HepG2 (cell line): ENCODE results near the gene SMIM28. TPM values are rescaled to one million over a fixed set of nuclear protein-coding genes. Genes with fewer than 3 reads are reported as not detected.

Source experiments
- CENPT ChIP-seq: sonication (generic); formaldehyde crosslinking; IDR thresholded peaks from 2 replicates; pipeline ENCODE4 v1.8.0; 2022; ENCODE audit warnings: low read depth, mild to moderate bottlenecking, moderate library complexity, missing genetic modification reagents
- FOXA3 ChIP-seq: IDR thresholded peaks from 2 replicates; pipeline ENCODE4 v1.6.1; 2016; ENCODE audit warnings: missing genetic modification reagents, missing compliant biosample characterization
- ISX ChIP-seq: sonication (generic); formaldehyde crosslinking; conservative IDR thresholded peaks from 2 replicates; pipeline ENCODE4 v1.5.0; 2020; ENCODE audit warnings: missing genetic modification reagents
- TCF7L2 ChIP-seq: IDR thresholded peaks from 2 replicates; pipeline ENCODE4 v1.6.1; 2011; ENCODE audit warnings: mild to moderate bottlenecking, low read depth, low read length, moderate library complexity
- THAP8 ChIP-seq: sonication (generic); formaldehyde crosslinking; IDR thresholded peaks from 2 replicates; pipeline ENCODE4 v1.5.1; 2020; ENCODE audit warnings: missing genetic modification reagents, mild to moderate bottlenecking, borderline replicate concordance
- ZFP36L1 ChIP-seq: sonication (generic); formaldehyde crosslinking; IDR thresholded peaks from 2 replicates; pipeline ENCODE4 v1.8.0; 2022; ENCODE audit warnings: mild to moderate bottlenecking, missing genetic modification reagents, moderate library complexity
- ZNF251 ChIP-seq: sonication (generic); formaldehyde crosslinking; IDR thresholded peaks from 2 replicates; pipeline ENCODE4 v1.9.0; 2021; ENCODE audit warnings: mild to moderate bottlenecking, missing genetic modification reagents
- ZNF460 ChIP-seq: sonication (generic); formaldehyde crosslinking; IDR thresholded peaks from 2 replicates; pipeline ENCODE4 v1.5.1; 2020; ENCODE audit warnings: missing genetic modification reagents, mild to moderate bottlenecking, borderline replicate concordance
- polyA plus RNA-seq, 8 experiments: library from polyadenylated mRNA; depleted of rRNA in 3 of 8; stranded (reverse) in 7 of 8; unstranded in 1 of 8; fragments of >200 nt; fragmentation: Illumina TruSeq in 4 of 8; extraction: Trizol in 4 of 8; gene quantifications; 2 replicates each; pipeline versions ENCODE4 v1.2.1 to v1.2.3, GENCODE V29; 2011 to 2016; ENCODE audit warnings: low read depth in 4 of 8, missing spikeins in 1 of 8, mixed read lengths in 1 of 8; ENCODE audit not compliant: insufficient read depth in 1 of 8
- total RNA-seq, 5 experiments: library from RNA; depleted of rRNA; stranded (reverse); fragments of >200 nt; fragmentation: Illumina TruSeq; extraction: Trizol; gene quantifications; 2 replicates each; pipeline ENCODE4 v1.2.3, GENCODE V29; 2016; ENCODE audit warnings: low read depth in 1 of 5
- TF ChIP-seq, protein P1 (sequence below): sonication (generic); formaldehyde crosslinking; IDR thresholded peaks from 2 replicates; pipeline ENCODE4 v1.5.0; 2020; ENCODE audit warnings: mild to moderate bottlenecking, missing genetic modification reagents
- TF ChIP-seq, protein P2 (sequence below): sonication (generic); formaldehyde crosslinking; IDR thresholded peaks from 2 replicates; pipeline ENCODE4 v1.5.1; 2020; ENCODE audit warnings: mild to moderate bottlenecking, missing genetic modification reagents, moderate library complexity
- TF ChIP-seq, protein P3 (sequence below): IDR thresholded peaks from 2 replicates; pipeline ENCODE4 v1.6.1; 2016; ENCODE audit warnings: missing compliant biosample characterization, missing genetic modification reagents, borderline replicate concordance
- TF ChIP-seq, protein P4 (sequence below): sonication (generic); formaldehyde crosslinking; IDR thresholded peaks from 2 replicates; pipeline ENCODE4 v1.4.0; 2020; ENCODE audit warnings: missing genetic modification reagents, borderline replicate concordance
- TF ChIP-seq, protein P5 (sequence below): IDR thresholded peaks from 2 replicates; pipeline ENCODE4 v1.6.1; 2016; ENCODE audit warnings: low read depth

SMIM28 gene
- total and polyA plus RNA-seq, 2 of the 13 experiments (the other 11 are each of a cell fraction or from before 2014, with no cell fraction given), result not detected

GRCh38 chr6:138403801-138404665 is 26.3 kb downstream of the SMIM28 start, which contains the start of gene HEBP2 (continued):
- TF ChIP-seq, protein P1, sequence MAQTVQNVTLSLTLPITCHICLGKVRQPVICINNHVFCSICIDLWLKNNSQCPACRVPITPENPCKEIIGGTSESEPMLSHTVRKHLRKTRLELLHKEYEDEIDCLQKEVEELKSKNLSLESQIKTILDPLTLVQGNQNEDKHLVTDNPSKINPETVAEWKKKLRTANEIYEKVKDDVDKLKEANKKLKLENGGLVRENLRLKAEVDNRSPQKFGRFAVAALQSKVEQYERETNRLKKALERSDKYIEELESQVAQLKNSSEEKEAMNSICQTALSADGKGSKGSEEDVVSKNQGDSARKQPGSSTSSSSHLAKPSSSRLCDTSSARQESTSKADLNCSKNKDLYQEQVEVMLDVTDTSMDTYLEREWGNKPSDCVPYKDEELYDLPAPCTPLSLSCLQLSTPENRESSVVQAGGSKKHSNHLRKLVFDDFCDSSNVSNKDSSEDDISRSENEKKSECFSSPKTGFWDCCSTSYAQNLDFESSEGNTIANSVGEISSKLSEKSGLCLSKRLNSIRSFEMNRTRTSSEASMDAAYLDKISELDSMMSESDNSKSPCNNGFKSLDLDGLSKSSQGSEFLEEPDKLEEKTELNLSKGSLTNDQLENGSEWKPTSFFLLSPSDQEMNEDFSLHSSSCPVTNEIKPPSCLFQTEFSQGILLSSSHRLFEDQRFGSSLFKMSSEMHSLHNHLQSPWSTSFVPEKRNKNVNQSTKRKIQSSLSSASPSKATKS, result no peak
- TF ChIP-seq TCF7L2 (no peak), ZNF460 (peak; percentile 63; the same call in 1 of the 2 replicates), THAP8 (CRISPR knock-in tag) (peak; percentile 10; the same call in 1 of the 2 replicates), ZNF251 (0 out of 2 replicates have a peak, but pooled peaks have one; percentile 49), ZFP36L1 (CRISPR knock-in tag) (peak; percentile 24), ISX (CRISPR knock-in tag) (peak; percentile 75; the same call in 1 of the 2 replicates), FOXA3 (CRISPR knock-in tag) (peak; percentile 77), CENPT (CRISPR knock-in tag) (0 out of 2 replicates have a peak, but pooled peaks have one; percentile 55)
- TF ChIP-seq, protein P2, sequence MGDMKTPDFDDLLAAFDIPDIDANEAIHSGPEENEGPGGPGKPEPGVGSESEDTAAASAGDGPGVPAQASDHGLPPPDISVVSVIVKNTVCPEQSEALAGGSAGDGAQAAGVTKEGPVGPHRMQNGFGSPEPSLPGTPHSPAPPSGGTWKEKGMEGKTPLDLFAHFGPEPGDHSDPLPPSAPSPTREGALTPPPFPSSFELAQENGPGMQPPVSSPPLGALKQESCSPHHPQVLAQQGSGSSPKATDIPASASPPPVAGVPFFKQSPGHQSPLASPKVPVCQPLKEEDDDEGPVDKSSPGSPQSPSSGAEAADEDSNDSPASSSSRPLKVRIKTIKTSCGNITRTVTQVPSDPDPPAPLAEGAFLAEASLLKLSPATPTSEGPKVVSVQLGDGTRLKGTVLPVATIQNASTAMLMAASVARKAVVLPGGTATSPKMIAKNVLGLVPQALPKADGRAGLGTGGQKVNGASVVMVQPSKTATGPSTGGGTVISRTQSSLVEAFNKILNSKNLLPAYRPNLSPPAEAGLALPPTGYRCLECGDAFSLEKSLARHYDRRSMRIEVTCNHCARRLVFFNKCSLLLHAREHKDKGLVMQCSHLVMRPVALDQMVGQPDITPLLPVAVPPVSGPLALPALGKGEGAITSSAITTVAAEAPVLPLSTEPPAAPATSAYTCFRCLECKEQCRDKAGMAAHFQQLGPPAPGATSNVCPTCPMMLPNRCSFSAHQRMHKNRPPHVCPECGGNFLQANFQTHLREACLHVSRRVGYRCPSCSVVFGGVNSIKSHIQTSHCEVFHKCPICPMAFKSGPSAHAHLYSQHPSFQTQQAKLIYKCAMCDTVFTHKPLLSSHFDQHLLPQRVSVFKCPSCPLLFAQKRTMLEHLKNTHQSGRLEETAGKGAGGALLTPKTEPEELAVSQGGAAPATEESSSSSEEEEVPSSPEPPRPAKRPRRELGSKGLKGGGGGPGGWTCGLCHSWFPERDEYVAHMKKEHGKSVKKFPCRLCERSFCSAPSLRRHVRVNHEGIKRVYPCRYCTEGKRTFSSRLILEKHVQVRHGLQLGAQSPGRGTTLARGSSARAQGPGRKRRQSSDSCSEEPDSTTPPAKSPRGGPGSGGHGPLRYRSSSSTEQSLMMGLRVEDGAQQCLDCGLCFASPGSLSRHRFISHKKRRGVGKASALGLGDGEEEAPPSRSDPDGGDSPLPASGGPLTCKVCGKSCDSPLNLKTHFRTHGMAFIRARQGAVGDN (CRISPR knock-in tag), result peak; percentile 89
- TF ChIP-seq, protein P3, sequence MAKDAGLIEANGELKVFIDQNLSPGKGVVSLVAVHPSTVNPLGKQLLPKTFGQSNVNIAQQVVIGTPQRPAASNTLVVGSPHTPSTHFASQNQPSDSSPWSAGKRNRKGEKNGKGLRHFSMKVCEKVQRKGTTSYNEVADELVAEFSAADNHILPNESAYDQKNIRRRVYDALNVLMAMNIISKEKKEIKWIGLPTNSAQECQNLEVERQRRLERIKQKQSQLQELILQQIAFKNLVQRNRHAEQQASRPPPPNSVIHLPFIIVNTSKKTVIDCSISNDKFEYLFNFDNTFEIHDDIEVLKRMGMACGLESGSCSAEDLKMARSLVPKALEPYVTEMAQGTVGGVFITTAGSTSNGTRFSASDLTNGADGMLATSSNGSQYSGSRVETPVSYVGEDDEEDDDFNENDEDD, result peak; percentile 89
- TF ChIP-seq, protein P4, sequence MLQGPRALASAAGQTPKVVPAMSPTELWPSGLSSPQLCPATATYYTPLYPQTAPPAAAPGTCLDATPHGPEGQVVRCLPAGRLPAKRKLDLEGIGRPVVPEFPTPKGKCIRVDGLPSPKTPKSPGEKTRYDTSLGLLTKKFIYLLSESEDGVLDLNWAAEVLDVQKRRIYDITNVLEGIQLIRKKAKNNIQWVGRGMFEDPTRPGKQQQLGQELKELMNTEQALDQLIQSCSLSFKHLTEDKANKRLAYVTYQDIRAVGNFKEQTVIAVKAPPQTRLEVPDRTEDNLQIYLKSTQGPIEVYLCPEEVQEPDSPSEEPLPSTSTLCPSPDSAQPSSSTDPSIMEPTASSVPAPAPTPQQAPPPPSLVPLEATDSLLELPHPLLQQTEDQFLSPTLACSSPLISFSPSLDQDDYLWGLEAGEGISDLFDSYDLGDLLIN (CRISPR knock-in tag), result 0 out of 2 replicates have a peak, but pooled peaks have one; percentile 78
- TF ChIP-seq, protein P5, sequence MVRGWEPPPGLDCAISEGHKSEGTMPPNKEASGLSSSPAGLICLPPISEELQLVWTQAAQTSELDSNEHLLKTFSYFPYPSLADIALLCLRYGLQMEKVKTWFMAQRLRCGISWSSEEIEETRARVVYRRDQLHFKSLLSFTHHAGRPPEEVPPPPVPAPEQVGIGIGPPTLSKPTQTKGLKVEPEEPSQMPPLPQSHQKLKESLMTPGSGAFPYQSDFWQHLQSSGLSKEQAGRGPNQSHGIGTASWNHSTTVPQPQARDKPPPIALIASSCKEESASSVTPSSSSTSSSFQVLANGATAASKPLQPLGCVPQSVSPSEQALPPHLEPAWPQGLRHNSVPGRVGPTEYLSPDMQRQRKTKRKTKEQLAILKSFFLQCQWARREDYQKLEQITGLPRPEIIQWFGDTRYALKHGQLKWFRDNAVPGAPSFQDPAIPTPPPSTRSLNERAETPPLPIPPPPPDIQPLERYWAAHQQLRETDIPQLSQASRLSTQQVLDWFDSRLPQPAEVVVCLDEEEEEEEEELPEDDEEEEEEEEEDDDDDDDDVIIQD, result peak; percentile 79; the same call in 1 of the 2 replicates
